NT2/D1 (cell line): ENCODE data around the gene NFIA.

Experiments used
- YY1 ChIP-seq: IDR thresholded peaks from 2 replicates; pipeline ENCODE4 v1.6.1; 2011; ENCODE audit not compliant: insufficient read length, insufficient read depth
- ZNF274 ChIP-seq: IDR thresholded peaks from 2 replicates; pipeline ENCODE4 v1.6.1; 2011; ENCODE audit warnings: mild to moderate bottlenecking, low read depth, low read length

GRCh38 chr1:61259379-61260148, 177.2 kb downstream of the NFIA start:
- no peak for TF ChIP-seq ZNF274
- no peak for TF ChIP-seq YY1
